RKO (cell line): ENCODE measurements around the gene NRP1.
"Not testable (repeated sequence)": the region's sequence is repeated elsewhere in the genome, so short reads cannot be mapped to it uniquely, and the experiment has no call there.

Experiments
- DNase-seq: peaks from one replicate; pipeline ENCODE4 v3.0.0-alpha.2; 2016; ENCODE audit warnings: low spot score

The NRP1 gene

GRCh38 chr10:33334153-33334804, at the start of gene NRP1:
Gene NRP1 (minus strand): TSS chr10:33334667. CDS start chr10:33334382, 285 bp downstream.
- DNase-seq = peak; percentile 74

GRCh38 chr10:33384201-33384600, 49.7 kb upstream of the NRP1 start:
- DNase-seq = not testable (repeated sequence)

GRCh38 chr10:33382921-33383713, 48.6 kb upstream of the NRP1 start:
- DNase-seq = no peak

GRCh38 chr10:33382216-33382600, 47.7 kb upstream of the NRP1 start:
- no peak for DNase-seq

GRCh38 chr10:33381451-33382215, 47.2 kb upstream of the NRP1 start:
- DNase-seq = no peak

- no peak for DNase-seq
Observed at GRCh38 chr10:33377658-33378025, 43.2 kb upstream of the NRP1 start.

- DNase-seq = peak; percentile 85
Observed at GRCh38 chr10:33376976-33377657, 42.6 kb upstream of the NRP1 start.

GRCh38 chr10:33376476-33376875, 42.0 kb upstream of the NRP1 start:
- DNase-seq = no peak

GRCh38 chr10:33373263-33373662, 38.8 kb upstream of the NRP1 start:
- no peak for DNase-seq

GRCh38 chr10:33371234-33371633, 36.8 kb upstream of the NRP1 start:
- DNase-seq = no peak

- DNase-seq = no peak
Observed at GRCh38 chr10:33370434-33370930, 36.0 kb upstream of the NRP1 start.

GRCh38 chr10:33368086-33368485, 33.6 kb upstream of the NRP1 start:
- DNase-seq = no peak

- DNase-seq = peak; percentile 96
Observed at GRCh38 chr10:33365871-33366411, 31.5 kb upstream of the NRP1 start.

- DNase-seq = no peak
Observed at GRCh38 chr10:33365301-33365700, 30.8 kb upstream of the NRP1 start.

- DNase-seq = no peak
Observed at GRCh38 chr10:33363106-33363505, 28.6 kb upstream of the NRP1 start.

GRCh38 chr10:33358016-33358415, 23.5 kb upstream of the NRP1 start:
- DNase-seq = no peak

- DNase-seq = peak; percentile 30
Observed at GRCh38 chr10:33355274-33355673, 20.8 kb upstream of the NRP1 start.

- no peak for DNase-seq
Observed at GRCh38 chr10:33353853-33354252, 19.4 kb upstream of the NRP1 start.

GRCh38 chr10:33353334-33353733, 18.9 kb upstream of the NRP1 start:
- DNase-seq = no peak

- DNase-seq = no peak
Observed at GRCh38 chr10:33352615-33353014, 18.1 kb upstream of the NRP1 start.

GRCh38 chr10:33352175-33352574, 17.7 kb upstream of the NRP1 start:
- peak; percentile 66 for DNase-seq

GRCh38 chr10:33350041-33350440, 15.6 kb upstream of the NRP1 start:
- DNase-seq = no peak
